HepG2 (cell line): ENCODE data around the gene CYP20A1. TPM values are rescaled to one million over a fixed set of nuclear protein-coding genes. Genes with fewer than 3 reads are reported as not detected.

ENCODE experiments used
- NFKBIZ ChIP-seq: IDR thresholded peaks from 2 replicates; pipeline ENCODE4 v1.6.1; 2018; ENCODE audit warnings: missing genetic modification reagents, missing compliant biosample characterization
- ZNF552 ChIP-seq: sonication (generic); formaldehyde crosslinking; IDR thresholded peaks from 2 replicates; pipeline ENCODE4 v1.9.0; 2022; ENCODE audit warnings: missing genetic modification reagents, mild to moderate bottlenecking, borderline replicate concordance
- polyA plus RNA-seq, 8 experiments: library from polyadenylated mRNA; depleted of rRNA in 3 of 8; stranded (reverse) in 7 of 8; unstranded in 1 of 8; fragments of >200 nt; fragmentation: Illumina TruSeq in 4 of 8; extraction: Trizol in 4 of 8; gene quantifications; 2 replicates each; pipeline versions ENCODE4 v1.2.1 to v1.2.3, GENCODE V29; 2011 to 2016; ENCODE audit warnings: low read depth in 4 of 8, missing spikeins in 1 of 8, mixed read lengths in 1 of 8; ENCODE audit not compliant: insufficient read depth in 1 of 8
- total RNA-seq, 5 experiments: library from RNA; depleted of rRNA; stranded (reverse); fragments of >200 nt; fragmentation: Illumina TruSeq; extraction: Trizol; gene quantifications; 2 replicates each; pipeline ENCODE4 v1.2.3, GENCODE V29; 2016; ENCODE audit warnings: low read depth in 1 of 5
- TF ChIP-seq, protein P1 (sequence below): sonication (generic); formaldehyde crosslinking; IDR thresholded peaks from 2 replicates; pipeline ENCODE4 v1.5.0; 2020; ENCODE audit warnings: mild to moderate bottlenecking, missing genetic modification reagents, borderline replicate concordance
- TF ChIP-seq, protein P2 (sequence below): sonication (generic); formaldehyde crosslinking; IDR thresholded peaks from 2 replicates; pipeline ENCODE4 v1.5.0; 2020; ENCODE audit warnings: missing genetic modification reagents
- TF ChIP-seq, protein P3 (sequence below): sonication (generic); formaldehyde crosslinking; IDR thresholded peaks from 2 replicates; pipeline ENCODE4 v1.4.0; 2020; ENCODE audit warnings: missing genetic modification reagents, mild to moderate bottlenecking, borderline replicate concordance

The CYP20A1 gene
- total and polyA plus RNA-seq, 2 of the 13 experiments (the other 11 are each of a cell fraction or from before 2014, with no cell fraction given), result 9.6 to 35.3 TPM

DNA sequence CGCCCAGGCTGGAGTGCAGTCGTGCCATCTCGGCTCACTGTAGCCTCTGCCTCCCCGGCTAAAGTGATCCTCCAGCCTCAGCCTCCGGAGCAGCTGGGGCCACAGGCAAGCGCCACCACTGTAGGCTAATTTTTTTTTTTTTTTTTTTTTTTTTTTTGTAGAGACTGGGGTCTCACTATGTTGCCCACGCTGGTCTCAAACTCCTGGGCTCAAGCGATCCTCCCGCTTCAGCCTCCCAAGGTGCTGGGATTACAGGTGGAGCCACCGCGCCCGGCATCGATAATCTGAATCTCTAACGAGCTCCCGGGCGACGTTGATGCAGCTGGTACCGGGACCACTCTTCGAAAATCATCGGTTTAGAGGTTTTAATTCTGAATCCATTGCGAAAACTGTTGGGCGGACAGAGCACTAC is 520 bp upstream of the CYP20A1 start (continued):
- TF ChIP-seq, protein P1, sequence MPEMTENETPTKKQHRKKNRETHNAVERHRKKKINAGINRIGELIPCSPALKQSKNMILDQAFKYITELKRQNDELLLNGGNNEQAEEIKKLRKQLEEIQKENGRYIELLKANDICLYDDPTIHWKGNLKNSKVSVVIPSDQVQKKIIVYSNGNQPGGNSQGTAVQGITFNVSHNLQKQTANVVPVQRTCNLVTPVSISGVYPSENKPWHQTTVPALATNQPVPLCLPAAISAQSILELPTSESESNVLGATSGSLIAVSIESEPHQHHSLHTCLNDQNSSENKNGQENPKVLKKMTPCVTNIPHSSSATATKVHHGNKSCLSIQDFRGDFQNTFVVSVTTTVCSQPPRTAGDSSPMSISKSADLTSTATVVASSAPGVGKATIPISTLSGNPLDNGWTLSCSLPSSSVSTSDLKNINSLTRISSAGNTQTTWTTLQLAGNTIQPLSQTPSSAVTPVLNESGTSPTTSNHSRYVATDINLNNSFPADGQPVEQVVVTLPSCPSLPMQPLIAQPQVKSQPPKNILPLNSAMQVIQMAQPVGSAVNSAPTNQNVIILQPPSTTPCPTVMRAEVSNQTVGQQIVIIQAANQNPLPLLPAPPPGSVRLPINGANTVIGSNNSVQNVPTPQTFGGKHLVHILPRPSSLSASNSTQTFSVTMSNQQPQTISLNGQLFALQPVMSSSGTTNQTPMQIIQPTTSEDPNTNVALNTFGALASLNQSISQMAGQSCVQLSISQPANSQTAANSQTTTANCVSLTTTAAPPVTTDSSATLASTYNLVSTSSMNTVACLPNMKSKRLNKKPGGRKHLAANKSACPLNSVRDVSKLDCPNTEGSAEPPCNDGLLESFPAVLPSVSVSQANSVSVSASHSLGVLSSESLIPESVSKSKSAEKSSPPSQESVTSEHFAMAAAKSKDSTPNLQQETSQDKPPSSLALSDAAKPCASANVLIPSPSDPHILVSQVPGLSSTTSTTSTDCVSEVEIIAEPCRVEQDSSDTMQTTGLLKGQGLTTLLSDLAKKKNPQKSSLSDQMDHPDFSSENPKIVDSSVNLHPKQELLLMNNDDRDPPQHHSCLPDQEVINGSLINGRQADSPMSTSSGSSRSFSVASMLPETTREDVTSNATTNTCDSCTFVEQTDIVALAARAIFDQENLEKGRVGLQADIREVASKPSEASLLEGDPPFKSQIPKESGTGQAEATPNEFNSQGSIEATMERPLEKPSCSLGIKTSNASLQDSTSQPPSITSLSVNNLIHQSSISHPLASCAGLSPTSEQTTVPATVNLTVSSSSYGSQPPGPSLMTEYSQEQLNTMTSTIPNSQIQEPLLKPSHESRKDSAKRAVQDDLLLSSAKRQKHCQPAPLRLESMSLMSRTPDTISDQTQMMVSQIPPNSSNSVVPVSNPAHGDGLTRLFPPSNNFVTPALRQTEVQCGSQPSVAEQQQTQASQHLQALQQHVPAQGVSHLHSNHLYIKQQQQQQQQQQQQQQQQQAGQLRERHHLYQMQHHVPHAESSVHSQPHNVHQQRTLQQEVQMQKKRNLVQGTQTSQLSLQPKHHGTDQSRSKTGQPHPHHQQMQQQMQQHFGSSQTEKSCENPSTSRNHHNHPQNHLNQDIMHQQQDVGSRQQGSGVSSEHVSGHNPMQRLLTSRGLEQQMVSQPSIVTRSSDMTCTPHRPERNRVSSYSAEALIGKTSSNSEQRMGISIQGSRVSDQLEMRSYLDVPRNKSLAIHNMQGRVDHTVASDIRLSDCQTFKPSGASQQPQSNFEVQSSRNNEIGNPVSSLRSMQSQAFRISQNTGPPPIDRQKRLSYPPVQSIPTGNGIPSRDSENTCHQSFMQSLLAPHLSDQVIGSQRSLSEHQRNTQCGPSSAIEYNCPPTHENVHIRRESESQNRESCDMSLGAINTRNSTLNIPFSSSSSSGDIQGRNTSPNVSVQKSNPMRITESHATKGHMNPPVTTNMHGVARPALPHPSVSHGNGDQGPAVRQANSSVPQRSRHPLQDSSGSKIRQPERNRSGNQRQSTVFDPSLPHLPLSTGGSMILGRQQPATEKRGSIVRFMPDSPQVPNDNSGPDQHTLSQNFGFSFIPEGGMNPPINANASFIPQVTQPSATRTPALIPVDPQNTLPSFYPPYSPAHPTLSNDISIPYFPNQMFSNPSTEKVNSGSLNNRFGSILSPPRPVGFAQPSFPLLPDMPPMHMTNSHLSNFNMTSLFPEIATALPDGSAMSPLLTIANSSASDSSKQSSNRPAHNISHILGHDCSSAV (CRISPR knock-in tag), result no peak
- TF ChIP-seq ZNF552 (0 out of 2 replicates have a peak, but pooled peaks have one; percentile 1), NFKBIZ (CRISPR knock-in tag) (0 out of 2 replicates have a peak, but pooled peaks have one; percentile 8)
- TF ChIP-seq, protein P2, sequence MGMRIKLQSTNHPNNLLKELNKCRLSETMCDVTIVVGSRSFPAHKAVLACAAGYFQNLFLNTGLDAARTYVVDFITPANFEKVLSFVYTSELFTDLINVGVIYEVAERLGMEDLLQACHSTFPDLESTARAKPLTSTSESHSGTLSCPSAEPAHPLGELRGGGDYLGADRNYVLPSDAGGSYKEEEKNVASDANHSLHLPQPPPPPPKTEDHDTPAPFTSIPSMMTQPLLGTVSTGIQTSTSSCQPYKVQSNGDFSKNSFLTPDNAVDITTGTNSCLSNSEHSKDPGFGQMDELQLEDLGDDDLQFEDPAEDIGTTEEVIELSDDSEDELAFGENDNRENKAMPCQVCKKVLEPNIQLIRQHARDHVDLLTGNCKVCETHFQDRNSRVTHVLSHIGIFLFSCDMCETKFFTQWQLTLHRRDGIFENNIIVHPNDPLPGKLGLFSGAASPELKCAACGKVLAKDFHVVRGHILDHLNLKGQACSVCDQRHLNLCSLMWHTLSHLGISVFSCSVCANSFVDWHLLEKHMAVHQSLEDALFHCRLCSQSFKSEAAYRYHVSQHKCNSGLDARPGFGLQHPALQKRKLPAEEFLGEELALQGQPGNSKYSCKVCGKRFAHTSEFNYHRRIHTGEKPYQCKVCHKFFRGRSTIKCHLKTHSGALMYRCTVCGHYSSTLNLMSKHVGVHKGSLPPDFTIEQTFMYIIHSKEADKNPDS, result 0 out of 2 replicates have a peak, but pooled peaks have one; percentile 6
- TF ChIP-seq, protein P3, sequence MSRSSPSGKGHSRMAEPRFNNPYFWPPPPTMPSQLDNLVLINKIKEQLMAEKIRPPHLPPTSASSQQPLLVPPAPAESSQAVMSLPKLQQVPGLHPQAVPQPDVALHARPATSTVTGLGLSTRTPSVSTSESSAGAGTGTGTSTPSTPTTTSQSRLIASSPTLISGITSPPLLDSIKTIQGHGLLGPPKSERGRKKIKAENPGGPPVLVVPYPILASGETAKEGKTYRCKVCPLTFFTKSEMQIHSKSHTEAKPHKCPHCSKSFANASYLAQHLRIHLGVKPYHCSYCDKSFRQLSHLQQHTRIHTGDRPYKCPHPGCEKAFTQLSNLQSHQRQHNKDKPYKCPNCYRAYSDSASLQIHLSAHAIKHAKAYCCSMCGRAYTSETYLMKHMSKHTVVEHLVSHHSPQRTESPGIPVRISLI (CRISPR knock-in tag), result 0 out of 2 replicates have a peak, but pooled peaks have one; percentile 32
